ENCODE measurements around the gene MYCBP. TPM values are rescaled to one million over a fixed set of nuclear protein-coding genes. Genes with fewer than 3 reads are reported as not detected.

MYCBP gene
- total and polyA plus RNA-seq, 2 of the 8 experiments (the other 6 are each of a cell fraction or from before 2014, with no cell fraction given), result 22.4 to 38.2 TPM

DNA sequence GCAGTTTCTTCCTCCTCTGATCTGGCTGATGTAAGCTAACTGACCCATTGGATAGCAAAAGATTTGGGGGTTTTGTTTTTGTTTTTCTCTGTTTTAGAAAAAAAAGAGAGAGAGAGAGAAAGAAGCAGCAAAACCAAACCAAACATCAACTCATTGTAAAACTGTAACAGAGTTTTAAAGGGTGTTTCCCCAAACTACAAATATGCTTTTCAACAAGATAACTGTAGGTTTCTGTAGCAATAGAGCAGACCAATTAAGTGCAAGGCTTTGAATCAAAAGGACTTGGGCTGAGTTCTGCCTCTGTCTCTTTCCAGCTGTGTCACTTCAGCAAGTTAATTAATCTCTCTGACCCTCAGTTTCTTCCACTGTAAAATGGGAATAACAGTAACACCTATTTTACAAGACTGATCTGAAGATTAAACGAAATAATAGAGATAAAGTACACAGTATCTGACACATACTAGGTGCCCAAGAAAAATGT lies 58.1 kb downstream of the MYCBP start:
- Histone ChIP-seq H3K4ac (replicated peaks; ENCODE audit: insufficient read length, low read depth, low read length) (no peak overlapping the region), H3K27ac (ENCODE audit: low read depth, low read length) (no peak overlapping the region), H3K56ac (replicated peaks; ENCODE audit: insufficient read length, low read depth, low read length) (no peak overlapping the region), H3K23ac (ENCODE audit: insufficient read length) (no peak overlapping the region), H2BK5ac (ENCODE audit: low read depth, low read length) (no peak overlapping the region), H4K20me1 (replicated peaks in 1 of 2; ENCODE audit: control insufficient read depth in 1 of 2, insufficient read depth in 2 of 2, low read length in 2 of 2) (no peaks in the 10 kb centered on the region), H2BK12ac (ENCODE audit: low read depth, low read length) (no peak overlapping the region), H2BK15ac (ENCODE audit: low read length) (no peak overlapping the region), H4K8ac (ENCODE audit: extremely low read depth, insufficient read depth, low read length) (no peak overlapping the region), H3K14ac (ENCODE audit: insufficient read length) (no peak overlapping the region), H3K23me2 (ENCODE audit: low read depth, low read length) (peaks cover 4% of the 10 kb centered on the region; the same call in 1 of the 2 replicates), H3K4me1 (replicated peaks in 1 of 4; ENCODE audit: control insufficient read depth in 3 of 4, insufficient read depth in 4 of 4, low read length in 3 of 4) (peaks cover 2 to 6% (median 3%) of the 10 kb centered on the region in 4 experiments; a peak in 4 of 7 replicates), H3K79me2 (ENCODE audit: control insufficient read depth in 1 of 2, insufficient read depth in 2 of 2, low read length in 2 of 2) (no peaks in the 10 kb centered on the region), H3K9ac (replicated peaks in 1 of 4; ENCODE audit: extremely low read depth in 1 of 4, low read depth in 3 of 4, low read length in 3 of 4) (no peak overlapping the region), H2BK120ac (replicated peaks; ENCODE audit: low read depth, low read length) (no peak overlapping the region), H3K4me2 (ENCODE audit: insufficient read depth in 1 of 2, low read depth in 2 of 2, low read length in 2 of 2) (no peak overlapping the region), H2BK20ac (ENCODE audit: low read length) (no peak overlapping the region), H3K4me3 (ENCODE audit: extremely low read depth in 1 of 4, insufficient read depth in 2 of 4, low read depth in 3 of 4, low read length in 4 of 4) (no peak overlapping the region), H3K27me3 (replicated peaks in 1 of 4; ENCODE audit: control insufficient read depth in 3 of 4, extremely low read depth in 1 of 4, insufficient read depth in 3 of 4, low read length in 3 of 4) (peaks cover 6 to 43% (median 26%) of the 10 kb centered on the region in 4 experiments), H2AFZ (ENCODE audit: low read length) (no peak overlapping the region), H2AK5ac (ENCODE audit: low read depth, low read length) (no peak overlapping the region), H3K79me1 (ENCODE audit: low read depth, low read length) (no peaks in the 10 kb centered on the region), H3K18ac (ENCODE audit: extremely low read depth, low read length) (no peak overlapping the region), H3K36me3 (ENCODE audit: control insufficient read depth in 2 of 4, insufficient read depth in 4 of 4, low read length in 3 of 4) (no peaks in the 10 kb centered on the region), H4K5ac (ENCODE audit: insufficient read length, low read depth, low read length) (no peak overlapping the region), H4K91ac (replicated peaks; ENCODE audit: insufficient read length, low read length) (no peak overlapping the region), H3K9me3 (ENCODE audit: insufficient read depth in 2 of 2, low read depth in 1 of 2, low read length in 1 of 2) (peaks cover 0 to 4% of the 10 kb centered on the region in 2 experiments; a peak in 2 of 4 replicates)
- WGBS, 2 experiments (ENCODE audit: extremely low coverage in 1 of 2, insufficient coverage in 1 of 2, insufficient read length in 1 of 2, insufficient replicate concordance in 2 of 2, low coverage in 1 of 2, low lambda C conversion rate in 2 of 2, missing lambda C conversion rate in 1 of 2), result 63% methylated on average over 1 of the region's 1 CpG; no CpG with 5 or more reads in 1 of the 2 experiments
- no peak for DNase-seq (ENCODE audit: low read depth in 1 of 2, low spot score in 2 of 2)
- ChIA-PET POLR2A (ENCODE audit: partially characterized antibody) (no interaction called here), CTCF (ENCODE audit: partially characterized antibody) (interaction anchor here (1.3 to 3.1 kb wide), 4 partner anchors 13 to 206 kb away, joined by 3 to 13 read pairs (median 4); no protein-coding TSS in a partner anchor)
- no peak for TF ChIP-seq SIRT6 (IDR thresholded peaks at IDR 0.05; ENCODE audit: low read length)
- no peak for TF ChIP-seq BACH1 (IDR thresholded peaks at IDR 0.05; ENCODE audit: low read length)
- no peak for TF ChIP-seq TBP (IDR thresholded peaks at IDR 0.05; ENCODE audit: low read depth, low read length)
- TF ChIP-seq CHD1 (IDR thresholded peaks at IDR 0.05; ENCODE audit: low read depth, low read length), result no peak
- no peak for TF ChIP-seq RXRA (IDR thresholded peaks at IDR 0.05; ENCODE audit: insufficient read depth, low read depth, low read length)
- TF ChIP-seq SUZ12 (IDR thresholded peaks at IDR 0.05; ENCODE audit: low read length), result no peak
- TF ChIP-seq JUND (IDR thresholded peaks at IDR 0.05; ENCODE audit: low read length), result no peak
- TF ChIP-seq SP1 (IDR thresholded peaks at IDR 0.05; ENCODE audit: low read depth, low read length), result no peak
- no peak for TF ChIP-seq SP4 (IDR thresholded peaks at IDR 0.05; ENCODE audit: low read length)
- TF ChIP-seq CTBP2 (IDR thresholded peaks at IDR 0.05; ENCODE audit: borderline replicate concordance, insufficient read depth, insufficient read length, low read length), result no peak
- no peak for TF ChIP-seq NRF1 (IDR thresholded peaks at IDR 0.05; ENCODE audit: low read depth, low read length)
- no peak for TF ChIP-seq PHF8 (conservative IDR thresholded peaks at IDR 0.05; ENCODE audit: low read depth, low read length)
- no peak for TF ChIP-seq EZH2 (IDR thresholded peaks at IDR 0.05; ENCODE audit: low read depth, low read length, severe bottlenecking)
- no peak for TF ChIP-seq JUN (IDR thresholded peaks at IDR 0.05; ENCODE audit: low read depth, low read length)
- no peak for TF ChIP-seq BRCA1 (IDR thresholded peaks at IDR 0.05; ENCODE audit: low read depth, low read length)
- TF ChIP-seq TCF12 (IDR thresholded peaks at IDR 0.05; ENCODE audit: low read depth, low read length), result no peak
- no peak for FAIRE-seq
